Stimulated activated CD8-positive, alpha-beta memory T cell treated with anti-CD3 and anti-CD28 coated beads, Interleukin-4, amount 100 ng/mL, for 4 hours (primary cell): Measurements from ENCODE around the gene LRRC56.

Experiments
- DNase-seq, 2 donors: peaks; one replicate each; pipeline ENCODE4 v3.0.0-alpha.2; 2020; ENCODE audit warnings: low read depth in 2 of 2, low spot score in 1 of 2

Gene LRRC56

DNA sequence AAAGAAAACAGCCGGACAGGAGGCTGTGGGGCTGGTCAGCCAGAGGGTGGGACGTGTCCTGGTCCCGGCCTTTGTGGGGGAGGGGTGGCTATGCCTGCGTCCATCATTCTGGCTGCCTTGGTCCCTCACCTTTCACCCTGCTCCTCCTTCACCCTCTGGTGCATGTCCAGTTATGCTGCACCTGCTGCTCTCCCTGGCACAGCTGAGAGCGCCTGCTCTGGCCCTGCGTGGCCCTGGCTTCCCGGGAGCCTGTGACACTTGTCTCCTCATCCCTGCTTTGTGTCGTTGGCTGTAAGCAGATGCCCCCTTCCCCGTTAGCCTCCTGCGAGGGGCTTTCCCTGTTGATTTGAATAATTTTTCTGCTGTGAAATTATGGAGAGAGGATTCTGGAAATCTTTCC lies 55.6 kb downstream of the LRRC56 start:
- no peak for DNase-seq

DNA sequence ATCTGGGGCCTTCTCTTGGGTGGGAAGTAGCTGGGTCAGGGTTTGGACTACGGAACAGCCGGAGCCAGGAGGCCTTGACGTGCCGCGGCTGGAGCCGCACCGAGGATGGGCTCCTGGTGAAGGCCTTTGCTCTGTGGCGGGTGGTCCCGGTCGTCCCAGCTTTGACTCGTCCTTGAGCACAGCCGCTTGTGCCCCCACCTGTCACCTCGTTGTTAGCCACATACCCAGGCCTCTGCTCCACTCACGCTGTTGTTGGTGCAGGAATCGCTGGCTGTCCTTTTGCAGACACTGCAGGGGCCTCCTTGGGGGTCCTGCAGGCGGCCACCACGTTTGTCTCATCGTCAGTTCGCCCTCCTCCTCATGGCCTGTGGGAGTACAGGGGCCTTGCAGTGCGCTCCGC lies 56.0 kb downstream of the LRRC56 start:
- DNase-seq: no peak

DNA sequence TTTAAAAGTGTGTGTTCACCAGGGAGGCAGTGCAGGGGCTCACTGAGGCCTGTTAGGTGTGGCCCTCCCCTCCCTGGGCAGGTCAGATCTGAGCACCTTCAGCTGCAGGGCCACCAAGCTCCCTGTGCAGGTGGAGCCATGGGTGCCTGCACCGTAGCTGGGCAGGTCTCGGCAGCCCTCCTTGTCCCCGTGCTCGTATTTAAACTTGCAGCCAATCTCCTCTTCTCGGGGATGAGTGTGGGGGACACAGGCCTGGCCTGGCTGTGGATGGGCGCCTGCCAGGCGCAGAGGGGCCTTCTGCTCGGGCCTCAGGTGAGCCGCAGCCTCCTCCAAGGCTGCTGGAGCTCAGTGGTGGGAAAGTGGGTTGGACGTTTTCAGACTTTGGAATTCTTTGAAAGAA lies 58.1 kb downstream of the LRRC56 start:
- DNase-seq: no peak

DNA sequence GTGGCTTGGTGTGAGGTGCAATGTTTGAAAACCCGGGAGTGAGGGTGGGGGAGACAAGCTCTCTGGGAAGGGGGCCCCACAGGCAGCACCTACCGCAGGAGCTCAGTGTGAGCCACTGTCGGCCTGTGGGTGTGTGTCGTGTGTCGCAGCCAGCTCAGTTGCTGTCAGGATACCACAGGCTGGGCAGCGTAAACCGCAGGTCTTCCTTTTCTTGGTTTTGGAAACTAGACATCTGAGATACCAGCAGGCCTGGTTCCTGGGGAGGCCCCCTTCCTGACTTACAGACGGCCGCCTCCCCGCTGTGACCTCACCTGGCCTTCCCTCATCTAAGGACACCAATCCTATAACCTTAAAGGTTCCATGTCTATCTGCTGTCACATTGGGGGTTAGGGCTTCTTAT lies 59.0 kb downstream of the LRRC56 start:
- DNase-seq: no peak

DNA sequence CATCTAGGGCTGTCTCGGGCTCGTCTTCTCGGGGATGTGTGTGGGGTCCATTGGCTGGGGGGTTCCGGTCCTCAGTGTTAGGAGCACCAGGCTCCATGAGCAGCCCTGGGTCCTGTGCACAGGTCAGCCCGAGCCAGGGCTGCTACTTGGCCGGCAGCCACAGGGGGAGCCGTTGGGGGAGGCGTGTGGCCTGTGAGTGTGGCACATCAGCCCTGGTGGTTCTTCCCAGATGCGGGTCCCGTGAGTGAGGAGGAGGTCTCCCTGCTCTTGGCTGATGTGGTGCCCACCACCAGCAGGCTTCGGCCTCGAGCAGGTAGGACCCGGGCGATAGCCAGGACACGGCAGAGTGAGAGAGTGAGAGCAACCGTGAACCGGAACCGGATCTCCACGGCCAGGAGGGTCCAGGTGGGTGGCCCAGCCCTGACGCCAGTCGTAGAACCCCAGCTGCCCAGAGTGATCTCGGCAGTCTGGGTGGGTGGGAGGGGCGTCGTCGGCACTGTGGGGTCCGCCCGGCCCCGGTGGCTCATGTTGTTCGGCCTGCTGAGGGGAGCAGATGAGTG lies 59.9 kb downstream of the LRRC56 start:
- DNase-seq: no peak

DNA sequence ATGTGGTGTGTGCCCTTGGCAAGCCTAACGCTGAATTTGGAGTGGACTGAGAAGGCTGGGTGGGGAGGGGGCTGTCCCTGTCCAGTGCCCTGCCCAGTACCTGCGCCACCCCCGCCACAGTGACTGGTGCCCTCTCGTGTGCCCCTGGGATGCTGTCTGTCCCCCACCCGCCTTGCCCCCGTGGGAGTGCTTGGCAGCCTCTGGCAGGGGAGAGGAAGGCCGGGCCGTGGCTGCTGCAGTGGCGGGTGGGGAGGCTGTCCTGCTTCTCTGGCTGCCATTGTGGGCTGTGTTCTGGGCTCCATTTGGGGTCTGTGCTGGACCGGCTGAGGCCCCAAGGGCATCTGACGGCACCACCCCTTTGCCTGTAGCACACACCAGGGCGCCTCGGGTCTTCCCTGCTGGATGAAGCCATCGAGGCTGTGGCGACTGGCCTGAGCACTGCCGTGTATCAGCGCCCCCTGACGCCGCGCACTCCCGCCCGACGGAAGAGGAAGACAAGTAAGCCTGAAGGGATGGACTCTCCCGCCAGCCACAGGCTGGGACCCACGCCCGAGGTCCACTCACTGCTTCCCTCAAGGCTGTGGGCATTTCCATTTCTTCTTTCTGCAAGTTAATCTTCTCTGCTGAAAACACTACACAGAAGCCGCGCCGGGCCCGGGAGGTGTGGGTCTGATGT lies 60.8 kb downstream of the LRRC56 start:
- no peak for DNase-seq

DNA sequence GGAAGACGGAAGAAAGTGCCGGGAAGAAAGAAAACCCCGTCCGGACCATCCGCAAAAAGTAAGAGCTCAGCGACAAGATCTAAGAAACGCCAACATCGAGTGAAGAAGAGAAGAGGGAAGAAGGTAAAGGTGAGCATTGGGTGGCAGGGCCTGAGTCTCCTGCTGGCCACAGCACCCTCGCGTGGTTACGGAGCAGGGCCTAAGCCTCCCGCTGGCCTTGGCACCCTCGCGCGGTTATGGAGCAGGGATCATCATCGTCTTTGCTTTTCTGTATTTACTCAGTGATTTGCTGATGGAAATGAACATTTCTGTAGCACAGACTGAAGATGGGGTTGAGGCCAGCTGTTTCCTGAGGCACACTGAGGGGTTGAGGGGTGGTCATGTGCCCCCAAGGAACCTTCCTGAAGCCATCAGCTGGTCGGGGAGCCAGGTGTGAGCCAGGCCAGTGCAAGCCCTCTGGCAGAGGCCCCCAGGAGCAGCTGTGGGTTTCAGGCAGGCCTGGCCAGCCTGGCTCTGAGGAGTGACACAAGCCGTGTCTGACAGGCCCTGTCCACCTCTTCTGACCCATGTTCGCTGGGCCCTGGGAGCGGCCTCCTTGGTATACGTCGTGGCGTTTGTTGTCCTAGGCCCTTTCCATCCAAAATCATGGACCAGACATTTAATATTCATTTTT lies 64.4 kb downstream of the LRRC56 start:
- DNase-seq: no peak

DNA sequence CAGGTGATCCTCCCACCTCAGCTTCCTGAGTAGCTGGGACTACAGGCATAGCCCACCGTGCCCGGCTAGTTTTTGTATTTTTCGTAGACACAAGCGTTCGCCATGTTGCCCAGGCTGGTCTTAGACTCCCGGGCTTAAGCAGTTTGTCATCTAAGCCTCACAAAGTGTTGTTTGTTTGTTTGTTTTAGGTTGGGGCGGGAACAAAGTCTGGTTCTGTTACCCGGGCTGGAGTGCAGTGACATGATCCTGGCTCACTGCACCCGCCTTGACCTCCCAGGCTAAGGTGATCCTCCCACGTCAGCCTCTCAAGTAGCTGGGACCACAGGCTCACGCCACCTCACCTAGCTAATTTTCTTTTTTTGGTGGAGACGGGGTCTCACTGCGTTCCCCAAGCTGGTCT lies 65.8 kb downstream of the LRRC56 start:
- DNase-seq: no peak
